A673 (cell line): Measurements from ENCODE around the gene SHROOM2. TPM values are rescaled to one million over a fixed set of nuclear protein-coding genes. Genes with fewer than 3 reads are reported as not detected.
A peak's percentile ranks its signal among the peaks of the same experiment; 100 is the strongest.

ENCODE experiments used
- BruUV-seq: library from RNA; stranded (reverse); fragments of 400-500 nt; replicated peaks from 2 replicates; lab custom pipeline; 2021; lab: Mats Ljungman, UMichigan
- CTCF ChIA-PET: fragments of 300-600 bp; sonication (Branson Sonifier 250); formaldehyde crosslinking; loops from one replicate; lab custom pipeline; 2022; ENCODE audit warnings: antibody characterized with exemption; lab: Charles Lee
- POLR2A ChIA-PET: fragments of 300-600 bp; sonication (Branson Sonifier 250); formaldehyde crosslinking; loops from one replicate; lab custom pipeline; 2022; ENCODE audit warnings: antibody characterized with exemption; ENCODE audit not compliant: low non-redundant PET; lab: Charles Lee
- DNase-seq: peaks from one replicate; pipeline ENCODE4 v3.0.0-alpha.2; 2015; ENCODE audit warnings: low spot score
- H3K27ac ChIP-seq: fragments of 200-600 bp; sonication (generic); 2 replicates; pipeline ENCODE4 v1.5.1; 2016; ENCODE audit warnings: mixed run types, low read depth, mild to moderate bottlenecking, mixed read lengths, antibody characterized with exemption, low read length; ENCODE audit not compliant: poor library complexity, severe bottlenecking
- H3K27me3 ChIP-seq: fragments of 200-600 bp; sonication (generic); replicated peaks from 2 replicates; pipeline ENCODE4 v1.6.1; 2017; ENCODE audit warnings: mixed run types, low read depth, mild to moderate bottlenecking, mixed read lengths, antibody characterized with exemption, low read length; ENCODE audit not compliant: insufficient read depth, poor library complexity
- H3K36me3 ChIP-seq: fragments of 200-600 bp; sonication (generic); 2 replicates; pipeline ENCODE4 v1.6.1; 2016; ENCODE audit warnings: mixed run types, mild to moderate bottlenecking, mixed read lengths, antibody characterized with exemption, low read length; ENCODE audit not compliant: insufficient read depth, poor library complexity, severe bottlenecking
- H3K4me1 ChIP-seq: fragments of 200-600 bp; sonication (generic); 2 replicates; pipeline ENCODE4 v1.6.1; 2017; ENCODE audit warnings: mixed run types, mild to moderate bottlenecking, mixed read lengths, antibody characterized with exemption, low read length; ENCODE audit not compliant: insufficient read depth, poor library complexity, severe bottlenecking
- H3K4me3 ChIP-seq: fragments of 200-600 bp; sonication (generic); 2 replicates; pipeline ENCODE4 v1.5.1; 2016; ENCODE audit warnings: low read depth, mixed run types, mild to moderate bottlenecking, mixed read lengths, low read length; ENCODE audit not compliant: poor library complexity, severe bottlenecking
- H3K9me3 ChIP-seq: fragments of 200-600 bp; sonication (generic); 2 replicates; pipeline ENCODE4 v1.6.1; 2016; ENCODE audit warnings: mixed run types, low read depth, mild to moderate bottlenecking, mixed read lengths, antibody characterized with exemption, low read length; ENCODE audit not compliant: poor library complexity, severe bottlenecking
- CTCF ChIP-seq: fragments of 300-800, 200-600 bp; sonication (generic); conservative IDR thresholded peaks from 2 replicates; pipeline ENCODE4 v1.5.1; 2017; ENCODE audit warnings: low read depth, mild to moderate bottlenecking, antibody characterized with exemption, low read length, moderate library complexity, mixed read lengths
- EZH2 ChIP-seq: fragments of 200-600 bp; sonication (generic); IDR thresholded peaks from 2 replicates; pipeline ENCODE4 v1.6.1; 2017; ENCODE audit warnings: borderline replicate concordance, low read depth, mild to moderate bottlenecking, mixed read lengths, antibody characterized with exemption, low read length; ENCODE audit not compliant: poor library complexity, severe bottlenecking
- intact Hi-C: fragments of 100-400 bp; cut with micrococcal nuclease; formaldehyde crosslinking; loops from one replicate; pipeline ENCODE4 v1.10.0; 2022; ENCODE audit not compliant: unreplicated experiment
- total RNA-seq: library from RNA; stranded (reverse); gene quantifications from 2 replicates; pipeline ENCODE4 v1.2.3, GENCODE V29; 2021

SHROOM2 gene
- total RNA-seq, 1 experiment from 2014 or later, result 3.7 TPM

- no TSS peak for BruUV-seq
- no peaks in the 10 kb centered on the region for H3K27me3 ChIP-seq
- H3K4me3 ChIP-seq, result no peak overlapping the region
- no peaks in the 10 kb centered on the region for H3K9me3 ChIP-seq
- peak; percentile 41 for DNase-seq
- CTCF ChIA-PET, result interaction anchor here (0.6 kb wide), 1 partner anchor 93 kb away, joined by 3 read pairs; no protein-coding TSS in a partner anchor
- H3K4me1 ChIP-seq, result no peaks in the 10 kb centered on the region
- POLR2A ChIA-PET, result no interaction called here
- intact Hi-C loops, result no loop called here
- H3K27ac ChIP-seq, result no peak overlapping the region
- H3K36me3 ChIP-seq, result no peaks in the 10 kb centered on the region
- TF ChIP-seq EZH2 (no peak), CTCF (peak; percentile 41; the same call in 1 of the 2 replicates)
Observed at GRCh38 chrX:9882669-9883446, 96.6 kb downstream of the SHROOM2 start.

DNA sequence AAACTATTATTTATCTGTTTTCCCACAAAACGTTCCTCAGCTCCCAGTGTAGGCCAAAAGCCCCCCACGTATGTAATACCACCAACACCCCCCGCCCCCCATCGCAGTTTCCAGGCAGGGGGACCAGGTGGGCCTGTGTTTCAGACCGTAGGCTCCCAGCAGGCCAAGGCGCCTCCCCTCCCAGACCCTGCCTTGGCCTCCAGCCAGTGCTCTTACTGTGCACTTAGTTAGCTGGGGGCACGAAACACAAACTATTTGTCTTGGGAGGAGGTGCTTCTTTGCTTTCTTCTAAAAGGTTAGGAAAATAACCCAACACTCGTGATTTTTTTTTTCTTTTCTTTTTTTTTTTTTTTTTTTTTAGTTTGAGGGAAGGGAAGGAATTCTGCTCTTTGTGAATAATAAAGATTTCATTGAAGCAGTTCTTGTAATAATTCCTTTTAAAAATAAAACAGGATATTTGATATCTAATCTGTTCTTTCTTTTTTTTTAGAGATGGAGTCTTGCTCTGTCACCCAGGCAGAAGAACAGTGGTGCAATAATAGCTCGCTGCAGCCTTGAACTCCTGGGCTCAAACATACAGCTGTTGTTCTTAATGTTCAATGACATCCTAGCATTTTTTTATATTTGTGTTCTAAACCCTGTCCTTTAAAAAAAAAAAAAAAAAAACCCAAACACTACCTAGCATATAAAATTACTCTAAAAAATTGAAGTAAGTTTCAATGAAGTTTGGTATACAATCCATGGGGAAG lies 98.0 kb downstream of the SHROOM2 start:
- H3K4me3 ChIP-seq, result no peak overlapping the region
- no peak overlapping the region for H3K27ac ChIP-seq
- no peaks in the 10 kb centered on the region for H3K9me3 ChIP-seq
- H3K27me3 ChIP-seq, result no peaks in the 10 kb centered on the region
- no TSS peak for BruUV-seq
- ChIA-PET CTCF (interaction anchor here (0.6 to 0.7 kb wide), 2 partner anchors 14 to 538 kb away, joined by 7 to 9 read pairs; no protein-coding TSS in a partner anchor), POLR2A (no interaction called here)
- H3K4me1 ChIP-seq, result no peaks in the 10 kb centered on the region
- H3K36me3 ChIP-seq, result no peaks in the 10 kb centered on the region
- DNase-seq, result no peak
- intact Hi-C loops, result no loop called here
- TF ChIP-seq CTCF, result no peak

DNA sequence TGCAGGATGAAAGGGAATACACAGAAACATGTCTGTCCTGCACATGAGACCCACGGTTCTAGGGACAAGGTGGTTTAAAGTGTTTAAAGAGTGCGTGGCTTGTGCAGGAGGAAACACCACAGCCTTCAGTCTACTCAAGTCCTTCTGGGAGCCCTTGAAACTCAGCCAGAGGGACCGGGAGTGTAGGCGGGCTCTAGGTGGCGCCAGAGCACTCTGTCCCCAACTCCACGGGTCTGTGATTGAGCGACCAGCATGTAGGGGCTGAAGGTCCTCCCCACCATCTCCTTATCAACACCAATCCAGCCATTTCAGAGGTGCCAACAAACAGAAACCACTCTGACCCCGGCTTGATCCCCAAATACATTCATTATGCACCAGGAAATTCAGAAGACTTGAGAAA lies 98.9 kb downstream of the SHROOM2 start:
- Histone ChIP-seq H3K36me3 (no peaks in the 10 kb centered on the region), H3K27ac (no peak overlapping the region), H3K4me1 (no peaks in the 10 kb centered on the region), H3K27me3 (no peaks in the 10 kb centered on the region), H3K9me3 (no peaks in the 10 kb centered on the region), H3K4me3 (no peak overlapping the region)
- POLR2A ChIA-PET, result no interaction called here
- peak; percentile 77 for DNase-seq
- BruUV-seq, result no TSS peak
- intact Hi-C loops, result loop anchor here (1.0 to 5.0 kb wide), 2 partner anchors 102 to 234 kb away; no protein-coding TSS in a partner anchor
- TF ChIP-seq EZH2, result no peak
- TF ChIP-seq CTCF, result peak; percentile 80
- CTCF ChIA-PET, result no interaction called here
